Measurements from ENCODE around the gene LRCOL1.

The LRCOL1 gene

GRCh38 chr12:132635076-132635955, 24.9 kb upstream of the LRCOL1 start:
- no peak for DNase-seq

GRCh38 chr12:132634411-132634990, 24.1 kb upstream of the LRCOL1 start:
- DNase-seq, result no peak

GRCh38 chr12:132633901-132634300, 23.5 kb upstream of the LRCOL1 start:
- DNase-seq, result no peak

DNA sequence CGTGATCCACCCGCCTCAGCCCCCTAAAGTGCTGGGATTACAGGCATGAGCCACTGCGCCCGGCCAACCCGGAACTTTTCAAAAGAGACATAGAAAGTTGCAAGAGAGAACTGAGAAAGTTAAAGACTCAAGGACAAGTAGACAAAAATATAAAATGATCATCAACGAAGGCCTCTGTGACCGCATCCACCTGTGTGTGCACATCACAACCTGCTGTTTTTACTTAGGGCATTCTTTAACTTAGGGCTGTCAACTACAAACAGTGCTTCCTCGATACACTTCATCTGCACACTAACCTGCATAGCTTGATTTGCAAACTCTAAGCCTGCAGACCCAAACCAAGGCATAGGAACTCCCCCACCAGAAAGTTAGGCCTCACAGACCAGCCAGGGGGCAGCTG, 23.0 kb upstream of the LRCOL1 start:
- no peak for DNase-seq

- no peak for DNase-seq
Observed at GRCh38 chr12:132632521-132633228, 22.3 kb upstream of the LRCOL1 start.

DNA sequence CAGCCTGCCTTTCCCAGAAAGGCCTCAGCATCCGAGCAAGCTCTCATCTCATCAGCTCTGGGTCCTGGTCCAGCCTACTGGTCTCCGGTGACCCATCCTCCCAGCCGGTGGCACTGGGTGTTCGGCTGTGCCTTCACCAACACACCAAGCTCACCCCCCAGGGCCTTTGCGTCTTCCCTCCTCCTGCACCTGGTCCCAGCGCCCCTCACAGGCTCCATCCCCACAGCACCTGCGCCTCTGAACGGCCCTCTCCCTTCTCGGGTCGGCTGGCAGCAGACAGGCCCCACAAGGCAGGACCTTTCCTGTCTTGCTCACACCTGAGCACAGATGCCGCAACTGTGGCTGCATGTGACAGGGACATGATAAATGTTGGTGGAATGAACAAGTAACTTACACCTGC, 21.3 kb upstream of the LRCOL1 start:
- no peak for DNase-seq

GRCh38 chr12:132630672-132631071, 20.3 kb upstream of the LRCOL1 start:
- DNase-seq, result no peak

DNA sequence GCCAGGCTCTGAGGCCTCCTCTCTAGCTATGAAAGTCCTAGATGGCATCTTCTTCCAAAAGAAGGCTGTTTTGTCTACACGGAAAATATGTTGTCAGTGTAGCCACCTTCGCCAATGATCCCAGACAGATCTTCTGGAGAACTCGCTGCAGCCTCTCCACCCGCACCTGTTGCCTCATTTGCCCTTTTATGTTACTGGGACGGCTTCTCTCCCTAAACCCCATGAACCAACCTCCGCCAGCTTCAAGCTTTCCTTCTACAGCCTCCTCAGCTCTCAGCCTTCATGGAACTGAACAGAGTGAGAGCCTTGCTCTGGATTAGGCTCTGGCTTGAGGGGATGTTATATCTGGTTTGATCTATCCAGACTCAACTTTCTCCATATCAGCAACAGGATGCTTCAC, 18.9 kb upstream of the LRCOL1 start:
- DNase-seq, result no peak

DNA sequence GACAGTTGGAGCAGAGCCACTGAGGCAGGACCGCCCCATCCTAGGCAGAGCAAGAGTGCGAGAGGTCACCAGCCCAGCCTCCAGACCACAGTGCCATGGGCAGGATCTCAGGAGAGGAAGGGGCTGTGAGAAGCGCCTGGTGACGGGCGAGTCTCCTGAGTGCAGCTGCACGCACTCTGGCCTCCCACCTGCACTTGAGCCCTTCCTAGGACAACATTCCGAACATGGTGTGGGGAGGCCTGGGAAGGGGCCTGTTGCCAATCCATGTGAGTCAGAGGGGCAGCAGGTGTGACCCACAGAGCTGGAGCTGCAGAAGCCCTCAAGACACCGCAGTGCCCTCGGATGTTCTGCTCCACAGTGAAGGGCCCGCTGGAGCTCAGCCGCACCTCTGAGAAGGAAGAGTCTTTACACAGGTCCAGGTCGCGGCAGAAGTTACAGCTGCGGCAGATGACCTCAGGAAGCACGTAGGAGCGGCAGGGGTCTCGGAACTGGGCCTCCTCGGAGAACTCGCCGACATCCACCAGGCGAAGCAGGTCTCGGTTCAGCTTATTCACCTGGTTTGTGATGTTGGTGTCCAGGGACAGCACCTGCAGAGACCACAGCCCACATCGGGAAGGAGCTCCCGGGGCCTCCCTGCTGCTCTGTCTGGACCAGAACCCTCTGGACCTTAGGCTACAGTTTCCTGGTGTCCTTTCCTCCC, 15.5 kb upstream of the LRCOL1 start:
- no peak for DNase-seq

GRCh38 chr12:132624910-132625630, 14.7 kb upstream of the LRCOL1 start:
- DNase-seq, result no peak

DNA sequence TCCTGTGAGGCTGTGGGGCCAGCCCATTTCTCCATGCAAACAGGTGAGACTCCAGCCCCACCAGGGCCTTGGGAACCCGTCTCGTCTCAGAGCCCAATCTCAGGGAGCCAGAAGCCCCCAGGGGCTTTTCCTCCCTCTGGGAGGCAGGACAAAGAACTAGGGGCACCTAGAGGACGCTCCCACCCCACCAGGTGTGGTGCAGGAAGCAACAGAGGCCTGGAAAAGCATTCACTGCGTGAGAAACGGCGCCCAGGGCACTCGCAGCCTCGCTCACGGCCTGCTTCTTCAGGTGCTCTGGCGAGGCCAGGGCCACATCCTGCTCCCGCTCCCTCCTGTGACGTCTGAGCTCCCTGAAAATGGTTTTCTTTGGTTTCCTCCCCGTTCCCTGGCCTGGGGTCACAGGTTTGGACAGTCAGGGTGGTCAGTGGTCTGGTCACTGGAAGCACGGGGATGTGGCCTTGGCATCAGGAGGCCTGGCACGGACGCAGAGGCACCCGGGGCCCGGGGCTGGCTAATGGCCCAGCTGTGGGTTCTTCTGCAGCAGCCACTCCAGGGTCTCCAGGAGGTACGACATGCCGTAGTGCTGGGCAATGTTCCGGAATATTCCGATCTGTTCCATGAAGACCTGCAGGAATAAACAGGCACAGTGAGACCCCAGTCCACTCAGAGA, 13.9 kb upstream of the LRCOL1 start:
- DNase-seq, result no peak

DNA sequence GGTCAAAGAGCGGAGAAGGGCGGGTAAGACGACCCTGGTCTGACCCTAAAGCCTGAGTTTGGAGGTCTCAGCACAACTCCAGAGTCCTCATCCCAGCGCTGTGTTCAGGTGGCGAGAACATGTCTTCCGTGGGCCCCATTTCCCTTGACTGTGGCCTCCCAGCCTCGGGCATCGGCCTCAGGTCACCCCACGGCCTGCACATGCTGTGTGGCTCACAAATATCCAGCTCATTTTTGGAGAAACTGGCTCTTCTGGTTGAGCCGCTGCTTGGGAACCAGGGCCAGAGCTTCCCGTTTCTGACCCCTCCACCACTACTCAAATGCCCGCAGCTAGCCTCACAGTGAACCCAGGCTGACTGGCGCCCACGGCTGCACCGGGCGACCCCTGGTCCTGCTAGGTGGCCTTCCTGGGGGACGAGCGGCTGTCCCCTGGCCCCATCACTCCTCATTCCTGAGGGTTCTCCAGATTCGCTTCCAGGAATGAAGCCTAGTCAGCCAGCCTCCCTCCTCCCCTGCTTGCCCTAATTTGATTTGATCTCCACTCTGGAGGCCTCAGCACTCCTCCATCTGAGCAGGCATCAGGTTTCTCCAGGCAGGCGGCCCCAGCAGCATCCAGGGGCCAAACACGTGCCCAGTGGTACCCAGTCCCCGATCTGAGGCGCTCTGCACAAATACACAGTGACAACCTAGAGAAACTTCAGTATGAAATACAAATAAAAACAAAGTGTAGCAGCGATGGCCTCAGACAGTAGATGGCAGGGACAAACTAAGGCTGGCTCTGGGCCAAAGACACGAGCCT, 12.9 kb upstream of the LRCOL1 start:
- DNase-seq, result no peak

GRCh38 chr12:132622437-132623071, 12.2 kb upstream of the LRCOL1 start:
- no peak for DNase-seq

DNA sequence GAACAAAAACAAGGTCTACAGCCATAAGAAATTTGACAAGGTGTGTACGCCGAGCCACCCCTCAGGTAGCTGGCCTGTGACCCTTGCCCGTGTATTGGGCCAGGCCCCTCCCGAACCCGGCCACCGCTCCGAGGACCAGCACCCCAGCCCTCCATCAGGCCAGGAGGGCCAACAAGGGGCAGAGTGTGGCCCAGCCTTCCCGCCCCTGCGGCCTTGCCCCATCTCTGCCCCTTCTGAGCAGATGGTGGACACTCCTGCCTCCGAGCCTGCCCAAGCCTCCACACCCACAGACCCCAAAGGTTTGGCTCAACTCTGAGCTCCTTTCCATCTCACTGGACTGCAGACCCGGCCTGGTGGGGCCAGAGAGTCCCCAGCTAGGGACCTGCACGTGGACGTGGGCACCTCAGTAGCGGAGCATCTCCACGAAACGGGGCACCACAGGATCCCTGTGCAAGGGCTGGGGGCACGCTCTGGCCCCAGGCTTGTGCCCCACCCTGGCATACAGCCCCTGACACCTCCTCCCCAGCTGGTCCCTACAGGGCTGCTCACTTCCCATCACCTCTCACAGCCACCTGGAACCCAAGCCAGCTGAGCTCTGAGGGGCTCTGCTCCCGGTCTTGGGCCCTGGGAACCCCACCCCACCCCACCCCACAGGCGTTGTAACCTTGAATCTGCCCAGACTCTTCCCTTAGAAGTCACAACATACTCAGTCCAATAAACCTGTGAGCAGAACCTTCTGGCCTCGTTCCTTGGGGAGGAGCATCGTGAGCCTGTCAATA, 11.5 kb upstream of the LRCOL1 start:
- no peak for DNase-seq

- DNase-seq, result no peak
Observed at GRCh38 chr12:132620899-132621656, 10.7 kb upstream of the LRCOL1 start.

- no peak for DNase-seq
Observed at GRCh38 chr12:132620113-132620898, 9.9 kb upstream of the LRCOL1 start.

DNA sequence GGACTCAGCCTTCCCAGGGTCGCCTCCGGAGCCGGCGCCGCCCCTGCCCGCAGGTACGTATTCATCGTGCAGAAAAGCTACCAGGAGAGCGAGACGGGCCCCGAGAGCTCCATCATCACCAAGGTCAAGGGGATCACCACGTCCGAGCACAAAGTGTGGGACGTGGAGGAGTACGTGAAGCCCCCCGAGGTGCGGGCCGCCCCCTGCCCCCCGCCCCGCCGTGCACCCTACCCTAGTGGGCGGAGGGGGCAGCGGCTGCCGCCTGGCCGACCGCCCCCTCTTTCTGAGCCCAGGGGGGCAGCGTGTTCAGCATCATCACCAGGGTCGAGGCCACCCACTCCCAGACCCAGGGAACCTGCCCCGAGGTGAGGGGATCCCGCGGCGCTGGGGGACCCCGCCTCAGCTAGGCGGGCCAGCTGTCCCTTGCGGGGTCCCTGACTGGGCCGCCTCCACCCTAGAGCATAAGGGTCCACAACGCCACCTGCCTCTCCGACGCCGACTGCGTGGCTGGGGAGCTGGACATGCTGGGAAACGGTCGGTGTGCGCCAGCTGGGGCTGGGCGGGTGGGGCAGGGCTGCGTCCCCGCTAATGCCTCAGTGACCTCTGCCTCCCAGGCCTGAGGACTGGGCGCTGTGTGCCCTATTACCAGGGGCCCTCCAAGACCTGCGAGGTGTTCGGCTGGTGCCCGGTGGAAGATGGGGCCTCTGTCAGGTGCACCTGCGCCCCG, 9.2 kb upstream of the LRCOL1 start:
- peak in 1 of 2 experiments; percentile 53 for DNase-seq

DNA sequence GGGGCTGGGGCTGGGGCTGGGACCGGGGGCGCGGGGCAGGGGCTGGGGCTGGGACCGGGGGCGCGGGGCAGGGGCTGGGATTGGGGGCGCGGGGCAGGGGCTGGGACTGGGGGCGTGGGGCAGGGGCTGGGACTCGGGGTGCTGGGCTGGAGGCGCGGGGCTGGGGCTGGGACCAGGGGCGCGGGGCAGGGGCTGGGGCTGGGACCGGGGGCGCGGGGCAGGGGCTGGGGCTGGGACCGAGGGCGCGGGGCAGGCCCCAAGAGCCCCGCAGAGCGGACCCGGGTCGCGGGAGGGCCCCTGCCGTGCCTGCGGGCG, 8.6 kb upstream of the LRCOL1 start:
- no peak for DNase-seq

All from NCI-H526 (cell line).